ENCODE results near the gene UBAC2. TPM values are rescaled to one million over a fixed set of nuclear protein-coding genes. Genes with fewer than 3 reads are reported as not detected.

Gene UBAC2
- total RNA-seq, 1 experiment from 2014 or later = 45.8 TPM

GRCh38 chr13:99165753-99166587 is 34.7 kb upstream of the UBAC2 start:
- TF ChIP-seq EZH2 (IDR thresholded peaks at IDR 0.05; ENCODE audit: borderline replicate concordance, low read depth, low read length, poor library complexity, severe bottlenecking) (no peak), CTCF (conservative IDR thresholded peaks at IDR 0.05; ENCODE audit: low read depth, low read length) (no peak)
- no peak for DNase-seq (ENCODE audit: low spot score)
- H3K27ac ChIP-seq (ENCODE audit: low read depth, low read length, poor library complexity, severe bottlenecking) = no peak overlapping the region
- H3K9me3 ChIP-seq (ENCODE audit: low read depth, low read length, poor library complexity, severe bottlenecking) = no peaks in the 10 kb centered on the region
- no peak overlapping the region for H3K4me3 ChIP-seq (ENCODE audit: low read depth, low read length, poor library complexity, severe bottlenecking)
- no TSS peak for BruUV-seq (replicated peaks)
- H3K4me1 ChIP-seq (ENCODE audit: insufficient read depth, low read length, poor library complexity, severe bottlenecking) = no peaks in the 10 kb centered on the region
- CTCF ChIA-PET = interaction anchor here (1.1 kb wide), 1 partner anchor 11 kb away, joined by 4 read pairs; no protein-coding TSS in a partner anchor
- H3K36me3 ChIP-seq (ENCODE audit: insufficient read depth, low read length, poor library complexity, severe bottlenecking) = no peaks in the 10 kb centered on the region
- no peaks in the 10 kb centered on the region for H3K27me3 ChIP-seq (replicated peaks; ENCODE audit: insufficient read depth, low read depth, low read length, poor library complexity)
- POLR2A ChIA-PET (ENCODE audit: low non-redundant PET) = no interaction called here
- intact Hi-C loops (cut with micrococcal nuclease; ENCODE audit: unreplicated experiment) = no loop called here

- no peaks in the 10 kb centered on the region for H3K36me3 ChIP-seq (ENCODE audit: insufficient read depth, low read length, poor library complexity, severe bottlenecking)
- no TSS peak for BruUV-seq (replicated peaks)
- no peaks in the 10 kb centered on the region for H3K9me3 ChIP-seq (ENCODE audit: low read depth, low read length, poor library complexity, severe bottlenecking)
- H3K27ac ChIP-seq (ENCODE audit: low read depth, low read length, poor library complexity, severe bottlenecking) = no peak overlapping the region
- CTCF ChIA-PET = no interaction called here
- no peak for TF ChIP-seq EZH2 (IDR thresholded peaks at IDR 0.05; ENCODE audit: borderline replicate concordance, low read depth, low read length, poor library complexity, severe bottlenecking)
- TF ChIP-seq CTCF (conservative IDR thresholded peaks at IDR 0.05; ENCODE audit: low read depth, low read length) = no peak
- no peaks in the 10 kb centered on the region for H3K27me3 ChIP-seq (replicated peaks; ENCODE audit: insufficient read depth, low read depth, low read length, poor library complexity)
- POLR2A ChIA-PET (ENCODE audit: low non-redundant PET) = no interaction called here
- H3K4me1 ChIP-seq (ENCODE audit: insufficient read depth, low read length, poor library complexity, severe bottlenecking) = no peaks in the 10 kb centered on the region
- no peak overlapping the region for H3K4me3 ChIP-seq (ENCODE audit: low read depth, low read length, poor library complexity, severe bottlenecking)
- DNase-seq (ENCODE audit: low spot score) = no peak
- intact Hi-C loops (cut with micrococcal nuclease; ENCODE audit: unreplicated experiment) = no loop called here
Observed at GRCh38 chr13:99172951-99173350, 27.7 kb upstream of the UBAC2 start.

- no TSS peak for BruUV-seq (replicated peaks)
- CTCF ChIA-PET = no interaction called here
- Histone ChIP-seq H3K27me3 (replicated peaks; ENCODE audit: insufficient read depth, low read depth, low read length, poor library complexity) (no peaks in the 10 kb centered on the region), H3K36me3 (ENCODE audit: insufficient read depth, low read length, poor library complexity, severe bottlenecking) (no peaks in the 10 kb centered on the region), H3K9me3 (ENCODE audit: low read depth, low read length, poor library complexity, severe bottlenecking) (no peaks in the 10 kb centered on the region), H3K4me1 (ENCODE audit: insufficient read depth, low read length, poor library complexity, severe bottlenecking) (no peaks in the 10 kb centered on the region), H3K4me3 (ENCODE audit: low read depth, low read length, poor library complexity, severe bottlenecking) (no peak overlapping the region), H3K27ac (ENCODE audit: low read depth, low read length, poor library complexity, severe bottlenecking) (no peak overlapping the region)
- intact Hi-C loops (cut with micrococcal nuclease; ENCODE audit: unreplicated experiment) = no loop called here
- no peak for DNase-seq (ENCODE audit: low spot score)
- POLR2A ChIA-PET (ENCODE audit: low non-redundant PET) = no interaction called here
- no peak for TF ChIP-seq CTCF (conservative IDR thresholded peaks at IDR 0.05; ENCODE audit: low read depth, low read length)
- no peak for TF ChIP-seq EZH2 (IDR thresholded peaks at IDR 0.05; ENCODE audit: borderline replicate concordance, low read depth, low read length, poor library complexity, severe bottlenecking)
Observed at GRCh38 chr13:99173606-99174005, 27.0 kb upstream of the UBAC2 start.
